HUES64 (cell line): ENCODE measurements around the gene TNFAIP2.
"Not testable (repeated sequence)": the region's sequence is repeated elsewhere in the genome, so short reads cannot be mapped to it uniquely, and the experiment has no call there.

Source experiments
- H3K27ac ChIP-seq: 2 replicates; pipeline ENCODE4 v1.7.0; 2013; ENCODE audit warnings: low read depth, low read length, inconsistent platforms
- H3K27me3 ChIP-seq: 2 replicates; pipeline ENCODE4 v1.6.1; 2013; ENCODE audit warnings: mild to moderate bottlenecking, low read length; ENCODE audit not compliant: insufficient read depth
- H3K36me3 ChIP-seq: 2 replicates; pipeline ENCODE4 v1.6.1; 2013; ENCODE audit warnings: mild to moderate bottlenecking, low read length; ENCODE audit not compliant: insufficient read depth
- H3K4me1 ChIP-seq: 2 replicates; pipeline ENCODE4 v1.6.1; 2013; ENCODE audit warnings: mild to moderate bottlenecking, low read length, moderate library complexity; ENCODE audit not compliant: insufficient read depth
- H3K4me3 ChIP-seq: 2 replicates; pipeline ENCODE4 v1.5.1; 2013; ENCODE audit warnings: mild to moderate bottlenecking, low read length, moderate library complexity
- H3K9ac ChIP-seq: 2 replicates; pipeline ENCODE4 v1.6.1; 2013; ENCODE audit warnings: mild to moderate bottlenecking, low read depth, low read length
- H3K9me3 ChIP-seq: 2 replicates; pipeline ENCODE4 v1.6.1; 2013; ENCODE audit warnings: low read depth, low read length; ENCODE audit not compliant: insufficient read depth
- WGBS: fragments of 150-250, 120-280 bp; methylation state at CpG from one replicate; pipeline ENCODE4 v1.1.7; 2013; ENCODE audit warnings: missing lambda C conversion rate; 5-methylcytosine and 5-hydroxymethylcytosine counted together

TNFAIP2 gene

DNA sequence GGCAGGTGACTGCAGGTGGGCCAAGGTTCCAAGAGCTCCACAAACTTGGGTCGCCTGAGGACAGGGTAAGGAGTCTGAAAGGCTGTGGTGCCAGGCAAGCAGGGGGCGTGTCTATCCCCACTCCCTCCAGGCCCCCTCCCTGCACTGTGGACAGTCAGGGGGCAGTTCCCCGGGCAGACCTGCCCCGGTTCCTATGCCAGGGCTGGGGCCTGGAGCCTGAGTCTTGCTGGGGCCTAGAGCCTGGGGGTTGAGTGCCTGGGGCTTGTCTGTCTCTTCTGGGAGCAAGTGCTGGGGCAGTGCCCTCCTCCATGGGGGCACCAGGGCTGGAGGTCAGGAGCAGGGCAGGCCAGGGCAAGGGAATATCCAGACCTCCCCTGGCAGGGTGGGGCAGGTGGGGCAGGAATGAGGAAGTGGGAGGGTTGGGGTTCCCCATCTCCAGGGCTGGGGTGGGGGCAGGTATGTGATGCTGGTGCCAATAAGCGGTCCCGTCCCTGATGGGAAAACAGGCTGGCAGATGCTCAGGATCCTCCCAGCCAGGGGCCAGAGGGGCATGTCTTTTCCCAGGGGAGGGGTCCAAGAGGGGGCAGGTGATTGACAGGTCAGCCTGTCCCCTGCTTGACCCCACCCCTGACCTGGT lies 11.9 kb upstream of the TNFAIP2 start:
- WGBS, result 77% methylated on average over 6 of the region's 6 CpGs
- Histone ChIP-seq H3K27me3 (peaks cover 6% of the 10 kb centered on the region; the same call in 1 of the 2 replicates), H3K9ac (no peak overlapping the region), H3K36me3 (no peaks in the 10 kb centered on the region), H3K4me3 (no peak overlapping the region), H3K9me3 (no peaks in the 10 kb centered on the region), H3K4me1 (peaks cover 38% of the 10 kb centered on the region), H3K27ac (no peak overlapping the region)

DNA sequence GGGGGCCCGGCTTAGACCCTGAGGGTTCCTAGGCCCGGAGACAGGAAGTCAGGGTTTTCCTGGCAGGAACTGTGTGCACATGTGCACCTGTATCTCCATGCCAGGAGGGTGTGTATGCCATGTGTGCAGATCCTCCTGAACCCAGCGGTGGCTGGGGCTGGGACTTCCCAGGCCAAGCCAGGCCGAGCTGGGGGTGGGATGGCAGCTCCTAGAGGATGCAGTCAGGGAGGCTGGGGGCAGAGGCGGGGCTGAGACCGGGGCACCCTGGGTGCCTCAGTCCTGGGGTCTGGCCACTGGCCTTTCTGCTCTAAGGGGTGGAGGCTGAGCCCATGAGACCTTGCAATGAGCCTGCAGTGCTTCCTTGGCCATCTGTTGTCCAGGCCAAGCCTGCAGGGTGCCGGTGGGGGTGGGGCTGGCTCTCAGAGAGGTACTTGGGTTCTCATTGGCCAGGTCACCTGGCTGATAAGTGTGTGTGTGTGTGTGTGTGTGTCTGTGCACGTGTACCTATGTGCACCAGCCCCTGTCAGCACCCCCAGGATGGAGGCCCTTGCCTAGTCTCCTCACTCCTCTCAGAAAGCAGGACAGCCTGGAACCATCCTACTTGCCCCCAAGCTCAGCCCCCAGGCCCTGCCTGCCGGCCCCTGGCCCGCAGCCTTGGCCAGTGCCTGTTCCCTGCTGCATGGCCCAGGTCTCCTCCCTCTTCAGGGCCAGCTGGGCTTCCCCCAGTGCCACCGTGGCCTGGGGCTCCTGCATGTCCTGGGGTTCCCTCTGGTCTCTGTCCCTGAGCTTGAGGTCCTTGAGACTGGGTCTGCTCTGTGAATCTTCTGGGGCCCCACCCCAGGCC lies 10.6 kb upstream of the TNFAIP2 start:
- Histone ChIP-seq H3K36me3 (no peaks in the 10 kb centered on the region), H3K9me3 (no peaks in the 10 kb centered on the region), H3K9ac (no peak overlapping the region), H3K4me3 (no peak overlapping the region), H3K27ac (no peak overlapping the region), H3K4me1 (peaks cover 38% of the 10 kb centered on the region), H3K27me3 (peaks cover 6% of the 10 kb centered on the region; the same call in 1 of the 2 replicates)
- WGBS, result 82% methylated on average over 11 of the region's 11 CpGs

DNA sequence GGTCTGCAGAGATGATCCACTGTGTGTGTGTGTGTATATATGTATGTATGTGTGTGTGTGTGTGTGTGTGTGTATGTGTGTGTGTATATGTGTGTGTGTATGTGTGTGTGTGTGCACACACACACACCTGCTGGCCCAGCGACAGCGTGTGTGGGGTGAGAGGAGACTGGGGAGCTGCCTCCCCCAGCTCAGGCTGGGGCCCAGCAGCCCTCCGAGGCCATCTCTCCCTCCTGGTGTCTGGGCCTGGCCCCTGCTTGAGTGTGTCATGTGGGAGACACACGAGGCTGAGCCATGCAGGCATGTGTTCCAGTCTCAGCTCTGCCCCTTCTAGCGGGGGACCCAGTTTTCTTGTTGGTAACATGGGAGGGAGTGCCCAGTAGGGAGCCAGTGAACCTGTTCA lies 10.0 kb upstream of the TNFAIP2 start:
- Histone ChIP-seq H3K27me3 (peaks cover 6% of the 10 kb centered on the region; the same call in 1 of the 2 replicates), H3K4me1 (peaks cover 34% of the 10 kb centered on the region), H3K9ac (no peak overlapping the region), H3K36me3 (no peaks in the 10 kb centered on the region), H3K9me3 (no peaks in the 10 kb centered on the region), H3K4me3 (no peak overlapping the region), H3K27ac (no peak overlapping the region)
- 91% methylated on average over 5 of the region's 5 CpGs for WGBS

DNA sequence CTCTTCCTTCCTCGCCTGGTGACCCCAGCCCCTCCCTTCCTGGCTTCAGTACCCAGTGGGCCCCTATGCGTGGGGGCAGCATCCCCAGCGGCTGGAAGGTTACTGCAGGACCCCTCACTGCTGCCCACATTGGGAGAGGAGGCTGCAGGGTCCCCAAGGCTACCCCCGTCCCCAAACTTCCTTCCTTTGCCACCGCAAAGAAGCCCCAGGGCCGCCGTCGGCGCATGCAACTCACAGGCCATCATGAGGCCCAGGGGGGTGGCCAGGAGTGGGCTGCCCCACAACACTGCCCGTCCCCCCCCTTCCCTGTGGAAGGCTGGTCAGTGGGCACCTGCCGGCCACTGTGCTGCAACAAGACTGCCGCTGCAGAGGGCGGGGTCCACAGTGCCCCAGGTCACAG lies 9.5 kb upstream of the TNFAIP2 start:
- Histone ChIP-seq H3K36me3 (no peaks in the 10 kb centered on the region), H3K27me3 (peaks cover 6% of the 10 kb centered on the region; the same call in 1 of the 2 replicates), H3K9me3 (no peaks in the 10 kb centered on the region), H3K27ac (no peak overlapping the region), H3K4me3 (no peak overlapping the region), H3K9ac (no peak overlapping the region), H3K4me1 (peaks cover 29% of the 10 kb centered on the region)
- 92% methylated on average over 13 of the region's 13 CpGs for WGBS

DNA sequence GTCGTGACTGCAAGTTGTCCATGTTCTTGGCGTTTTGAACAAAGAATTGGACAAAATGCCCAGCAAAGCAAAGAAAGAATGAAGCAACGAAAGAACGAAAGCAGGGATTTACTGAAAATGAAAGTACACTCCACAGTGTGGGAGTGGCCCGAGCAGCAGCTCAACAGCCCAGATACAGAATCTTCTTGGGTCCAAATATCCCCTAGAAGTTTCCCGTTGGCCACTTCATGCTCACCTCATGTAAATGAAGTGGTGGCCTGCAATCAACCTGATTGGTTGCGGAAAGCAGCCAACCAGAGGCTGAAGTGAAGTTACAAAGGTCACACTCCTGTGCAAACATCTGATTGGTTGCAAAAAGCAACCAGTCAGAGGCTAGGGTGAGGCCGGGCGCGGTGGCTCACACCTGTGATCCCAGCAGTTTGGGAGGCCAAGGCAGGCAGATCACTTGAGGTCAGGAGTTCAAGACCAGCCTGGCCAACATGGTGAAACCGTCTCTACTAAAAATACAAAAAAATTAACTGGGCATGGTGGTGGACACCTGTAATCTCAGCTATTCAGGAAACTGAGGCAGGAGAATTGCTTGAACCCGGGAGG lies 8.1 kb upstream of the TNFAIP2 start:
- WGBS, result 91% methylated on average over 12 of the region's 12 CpGs
- peaks cover 22% of the 10 kb centered on the region for H3K4me1 ChIP-seq
- H3K9ac ChIP-seq, H3K27ac ChIP-seq, H3K4me3 ChIP-seq, H3K27me3 ChIP-seq, H3K9me3 ChIP-seq, H3K36me3 ChIP-seq: not testable (repeated sequence)

DNA sequence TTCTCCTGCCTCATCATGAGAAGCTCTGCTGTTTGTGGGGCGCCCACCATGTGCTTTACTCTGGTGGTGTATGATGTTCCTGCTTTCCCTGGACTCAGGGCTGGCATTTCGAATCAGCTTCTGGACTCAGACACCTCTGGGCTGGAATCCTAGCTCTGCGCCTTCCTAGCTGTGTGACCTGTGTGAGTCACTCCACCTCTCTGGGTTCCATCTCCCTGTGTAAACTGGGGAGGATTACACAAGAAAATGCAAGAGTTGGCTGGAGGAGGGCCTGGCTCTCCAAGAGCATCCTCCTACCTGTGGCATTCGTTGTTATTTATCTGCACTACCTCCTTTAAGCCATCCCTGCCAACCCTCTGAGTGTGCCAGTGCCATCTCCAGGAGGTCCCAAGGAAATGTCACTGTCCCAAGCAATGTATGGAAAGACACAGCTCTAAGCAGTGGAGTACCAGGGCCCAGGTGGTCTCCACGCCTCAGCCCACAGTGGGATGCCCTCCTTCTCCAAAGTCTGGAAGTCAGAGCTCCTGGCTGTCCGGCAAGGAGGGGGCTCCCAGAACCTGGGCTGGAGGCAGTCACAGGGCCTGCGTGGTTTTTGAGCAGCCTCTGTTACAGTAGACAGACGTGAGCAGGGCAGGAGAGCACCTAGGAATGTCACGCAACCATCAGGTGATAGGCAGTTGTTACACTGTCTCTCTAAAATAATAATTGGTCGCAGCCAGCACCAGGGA lies 7.3 kb upstream of the TNFAIP2 start:
- no peak overlapping the region for H3K4me3 ChIP-seq
- peaks cover 14% of the 10 kb centered on the region for H3K4me1 ChIP-seq
- H3K27ac ChIP-seq, result no peak overlapping the region
- H3K9ac ChIP-seq, result no peak overlapping the region
- H3K27me3 ChIP-seq, result no peaks in the 10 kb centered on the region
- H3K9me3 ChIP-seq, result no peaks in the 10 kb centered on the region
- no peaks in the 10 kb centered on the region for H3K36me3 ChIP-seq
- WGBS, result 94% methylated on average over 10 of the region's 10 CpGs

DNA sequence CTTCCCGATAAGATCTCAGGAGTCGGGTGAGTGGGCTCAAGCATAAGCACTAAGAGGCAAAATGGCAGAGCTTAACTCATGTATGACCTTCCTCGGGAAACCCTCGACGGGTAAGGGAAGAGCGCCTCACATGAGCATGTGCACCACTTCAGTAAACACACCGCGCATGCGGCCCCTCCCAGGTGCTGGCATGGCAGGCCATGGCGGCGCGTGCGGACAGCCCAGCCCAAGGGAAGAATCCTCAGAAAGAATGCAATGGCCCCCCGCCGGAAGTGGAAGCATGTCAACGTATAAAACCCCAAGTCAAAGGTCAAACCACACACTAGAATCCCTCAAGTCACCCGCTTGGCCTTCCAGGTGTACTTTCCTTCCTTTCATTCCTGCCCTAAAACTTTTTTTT lies 6.6 kb upstream of the TNFAIP2 start:
- no peaks in the 10 kb centered on the region for H3K36me3 ChIP-seq
- 91% methylated on average over 17 of the region's 17 CpGs for WGBS
- no peak overlapping the region for H3K9ac ChIP-seq
- no peak overlapping the region for H3K27ac ChIP-seq
- H3K9me3 ChIP-seq, result no peaks in the 10 kb centered on the region
- H3K27me3 ChIP-seq, result 0 out of 2 replicates have a peak, but pooled peaks cover 3% of the 10 kb centered on the region
- no peak overlapping the region for H3K4me3 ChIP-seq
- peaks cover 11% of the 10 kb centered on the region; the same call in 1 of the 2 replicates for H3K4me1 ChIP-seq

DNA sequence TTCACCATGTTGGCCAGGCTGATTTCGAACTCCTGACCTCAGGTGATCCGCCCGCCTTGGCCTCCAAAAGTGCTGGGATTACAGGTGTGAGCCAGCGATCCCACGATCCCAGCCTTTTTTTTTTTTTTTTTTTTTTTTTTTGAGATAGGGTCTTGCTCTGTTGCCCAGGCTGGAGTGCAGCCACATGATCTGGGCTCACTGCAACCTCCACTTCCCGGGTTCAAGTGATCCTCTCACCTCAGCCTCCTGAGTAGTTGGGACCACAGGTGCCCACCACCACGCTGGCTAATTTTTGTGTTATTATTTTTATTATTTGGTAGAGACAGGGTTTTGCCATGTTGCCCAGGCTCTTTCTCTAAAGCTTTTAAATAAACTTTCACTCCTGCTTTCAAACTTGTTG lies 5.8 kb upstream of the TNFAIP2 start:
- not testable (repeated sequence) for H3K4me3 ChIP-seq, H3K27me3 ChIP-seq, H3K36me3 ChIP-seq, H3K9me3 ChIP-seq, H3K27ac ChIP-seq, H3K4me1 ChIP-seq, H3K9ac ChIP-seq
- WGBS, result 98% methylated on average over 4 of the region's 7 CpGs

DNA sequence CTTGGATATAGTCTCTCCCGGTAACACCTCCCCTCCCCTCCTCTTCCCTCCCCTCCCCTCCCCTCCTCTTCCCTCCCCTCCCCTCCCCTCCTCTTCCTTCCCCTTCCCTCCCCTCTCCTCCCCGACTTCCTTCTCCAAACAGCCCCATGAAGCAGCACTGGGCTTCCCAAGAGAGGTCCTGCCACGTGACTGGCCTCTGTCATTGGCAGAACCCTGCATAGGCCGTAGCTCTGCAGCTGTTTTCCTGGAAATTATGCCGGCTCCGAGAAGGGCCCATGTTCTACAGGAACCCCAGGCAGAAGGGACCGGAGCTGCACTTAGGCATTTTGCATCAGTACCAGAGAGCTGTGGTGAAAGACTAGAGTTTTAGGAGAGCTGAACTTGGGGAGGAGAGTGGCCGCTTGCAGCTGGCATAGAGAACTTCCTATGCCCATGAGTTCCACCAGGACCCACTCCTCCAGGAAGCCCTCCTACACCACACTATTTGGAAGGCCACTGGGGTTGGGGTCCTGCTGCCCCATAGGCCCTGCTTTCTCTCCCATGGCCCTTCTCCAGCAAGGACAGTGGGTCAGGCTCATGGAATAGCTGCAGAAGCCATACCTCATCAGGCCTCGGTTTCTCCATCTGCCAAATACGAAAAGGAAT lies 5.1 kb upstream of the TNFAIP2 start:
- Histone ChIP-seq H3K9me3 (no peaks in the 10 kb centered on the region), H3K27ac (no peak overlapping the region), H3K36me3 (no peaks in the 10 kb centered on the region), H3K27me3 (peaks cover 5% of the 10 kb centered on the region; the same call in 1 of the 2 replicates), H3K4me3 (no peak overlapping the region), H3K9ac (no peak overlapping the region), H3K4me1 (peaks cover 10% of the 10 kb centered on the region)
- 63% methylated on average over 9 of the region's 10 CpGs for WGBS

DNA sequence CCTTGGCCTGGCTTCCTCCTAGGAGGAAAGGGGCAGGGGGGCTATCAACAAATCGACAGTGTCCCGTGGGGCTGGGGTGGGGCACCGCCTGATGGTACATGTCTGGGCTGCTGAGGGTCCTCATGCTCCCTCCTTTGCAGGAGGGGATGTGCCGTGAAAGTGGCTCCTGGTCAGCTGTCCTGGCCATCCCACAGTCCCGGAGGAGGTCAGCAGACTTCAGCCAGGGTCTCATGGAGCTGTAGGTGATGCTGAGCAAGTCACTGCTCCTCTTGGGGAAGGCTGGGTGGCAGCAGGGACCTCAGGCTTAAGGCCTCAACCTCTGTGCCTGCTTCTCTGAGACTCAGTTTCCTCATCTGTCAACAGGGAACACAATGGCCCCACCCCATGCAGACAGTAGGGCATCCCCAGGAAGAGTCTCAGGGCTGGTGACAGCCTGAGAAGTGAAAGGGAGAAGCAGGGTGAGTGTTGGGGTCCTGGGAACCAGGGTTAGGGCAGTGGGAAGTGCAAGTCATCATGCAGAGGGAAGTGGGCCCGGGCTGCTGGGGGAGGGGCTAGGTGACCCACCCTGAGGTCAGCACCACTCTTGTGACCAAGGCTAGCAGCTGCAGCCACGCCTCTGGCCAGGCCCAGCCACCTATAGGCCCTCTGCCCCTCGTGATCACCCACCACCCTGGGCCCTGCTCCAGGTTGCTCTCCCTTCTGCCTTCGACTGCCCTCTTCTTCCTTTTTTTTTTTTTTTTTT lies 4.4 kb upstream of the TNFAIP2 start:
- Histone ChIP-seq H3K4me1 (peaks cover 10% of the 10 kb centered on the region), H3K4me3 (no peak overlapping the region), H3K27me3 (peaks cover 11% of the 10 kb centered on the region), H3K27ac (no peak overlapping the region), H3K9me3 (no peaks in the 10 kb centered on the region), H3K9ac (no peak overlapping the region), H3K36me3 (no peaks in the 10 kb centered on the region)
- WGBS, result 83% methylated on average over 9 of the region's 9 CpGs
